ENCODE data around the gene REXO1. TPM values are rescaled to one million over a fixed set of nuclear protein-coding genes. Genes with fewer than 3 reads are reported as not detected.

REXO1 gene
- total and polyA plus RNA-seq, 9 of the 15 experiments (the other 6 are each of a cell fraction or from before 2014, with no cell fraction given), result 0.04 to 63.3 (median 15.8) TPM

DNA sequence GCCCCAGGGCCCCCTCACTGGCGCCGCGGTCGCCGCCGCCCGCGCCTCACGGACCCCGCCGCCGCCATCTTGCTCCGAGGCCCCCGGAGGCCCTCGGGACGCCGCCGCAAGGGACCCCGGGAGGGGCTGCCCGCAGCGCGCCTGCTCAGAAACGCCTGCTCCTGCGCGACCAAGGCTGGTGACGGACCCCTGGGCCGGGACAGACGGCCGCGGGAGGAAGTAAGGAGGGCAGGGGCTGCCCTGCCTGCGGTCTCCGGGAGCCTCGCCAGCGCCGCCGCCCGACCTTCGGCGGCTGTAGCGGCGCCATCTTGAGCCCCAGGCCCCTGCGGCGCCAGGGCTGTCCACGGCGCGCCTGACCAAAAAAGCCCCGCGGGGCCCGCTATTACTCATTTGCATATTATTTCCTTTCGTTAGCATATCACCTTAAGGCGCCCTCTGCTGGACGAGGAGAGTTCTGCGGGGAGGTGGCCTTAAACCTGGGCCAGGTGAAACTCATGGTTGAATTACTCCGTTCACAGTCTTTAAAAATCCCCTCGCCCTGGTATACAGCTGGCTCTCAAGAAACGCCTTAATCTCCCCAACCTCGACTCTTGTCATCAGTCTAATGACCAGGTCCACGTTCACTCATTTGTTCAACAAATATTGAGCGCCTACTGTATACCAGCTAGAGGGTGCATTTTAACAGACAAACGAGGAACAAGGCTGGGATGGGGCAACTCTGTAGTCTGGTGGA lies at the start of gene REXO1 (continued):
- TF ChIP-seq ZNF407 (IDR thresholded peaks at IDR 0.05; ENCODE audit: low read depth) (no peak), HNRNPUL1 (IDR thresholded peaks at IDR 0.05; ENCODE audit: low read length) (no peak), POLR2G (IDR thresholded peaks at IDR 0.05; ENCODE audit: low read depth, low read length) (peak; percentile 89), PRMT5 (CRISPR knock-in tag; IDR thresholded peaks at IDR 0.05) (no peak), EP300 (IDR thresholded peaks at IDR 0.05; ENCODE audit: low read length) (no peak), ZNF263 (CRISPR knock-in tag; IDR thresholded peaks at IDR 0.05; ENCODE audit: borderline replicate concordance) (no peak; the same call in 1 of the 2 replicates), CHD2 (IDR thresholded peaks at IDR 0.05; ENCODE audit: low read depth, low read length) (0 out of 2 replicates have a peak, but pooled peaks have one; percentile 15), LCOR (CRISPR knock-in tag; IDR thresholded peaks at IDR 0.05) (peak; percentile 16; the same call in 1 of the 2 replicates), ZSCAN29 (IDR thresholded peaks at IDR 0.05) (no peak), DNMT1 (IDR thresholded peaks at IDR 0.05) (no peak), MAFK (IDR thresholded peaks at IDR 0.05; ENCODE audit: low read length) (no peak), SIN3B (IDR thresholded peaks at IDR 0.05; ENCODE audit: low read depth) (peak; percentile 100), SMAD1 (IDR thresholded peaks at IDR 0.05; ENCODE audit: low read depth, low read length, partially characterized antibody) (no peak), ZBED1 (IDR thresholded peaks at IDR 0.05) (no peak), ZFP1 (CRISPR knock-in tag; IDR thresholded peaks at IDR 0.05) (no peak), HNRNPH1 (optimal IDR thresholded peaks at IDR 0.05; ENCODE audit: low read depth, low read length) (no peak), HNRNPLL (IDR thresholded peaks at IDR 0.05; ENCODE audit: low read depth, low read length, poor library complexity, severe bottlenecking) (no peak), E4F1 (CRISPR knock-in tag; IDR thresholded peaks at IDR 0.05; ENCODE audit: borderline replicate concordance) (no peak), CHD1 (IDR thresholded peaks at IDR 0.05; ENCODE audit: low read length) (no peak), ZSCAN32 (CRISPR knock-in tag; IDR thresholded peaks at IDR 0.05) (no peak)

All from K562 (cell line).